Small intestine (tissue), 7 donors: ENCODE data around the gene FN1. TPM values are rescaled to one million over a fixed set of nuclear protein-coding genes. Genes with fewer than 3 reads are reported as not detected.
"Not testable (repeated sequence)": the region's sequence is repeated elsewhere in the genome, so short reads cannot be mapped to it uniquely, and the experiment has no call there.

Experiments used
- DNase-seq, 2 donors: peaks; one replicate each; pipeline versions ENCODE4 v3.0.0 to v3.0.0-alpha.2; 2013
- FAIRE-seq: peaks from 2 replicates; lab custom pipeline; 2012; peaks lifted over from hg19 to GRCh38; lab: Jason Lieb, UNC
- H3K27ac ChIP-seq, 3 donors: one replicate each; pipeline ENCODE4 v1.5.1; 2013; ENCODE audit warnings: low read length in 2 of 3, mild to moderate bottlenecking in 2 of 3, control low read depth in 1 of 3, inconsistent platforms in 1 of 3, low read depth in 1 of 3, moderate library complexity in 1 of 3
- H3K27me3 ChIP-seq, 3 donors: one replicate each; pipeline ENCODE4 v1.6.1; 2013; ENCODE audit warnings: low read length in 3 of 3, inconsistent platforms in 1 of 3; ENCODE audit not compliant: control insufficient read depth in 3 of 3, insufficient read depth in 3 of 3
- H3K36me3 ChIP-seq, 3 donors: one replicate each; pipeline ENCODE4 v1.6.1; 2013; ENCODE audit warnings: low read length in 3 of 3, inconsistent platforms in 1 of 3, low read depth in 1 of 3, mild to moderate bottlenecking in 1 of 3, moderate library complexity in 1 of 3; ENCODE audit not compliant: control insufficient read depth in 3 of 3, insufficient read depth in 2 of 3
- H3K4me1 ChIP-seq, 3 donors: one replicate each; pipeline ENCODE4 v1.6.1; 2013; ENCODE audit warnings: low read length in 2 of 3, inconsistent platforms in 1 of 3, low read depth in 1 of 3, mild to moderate bottlenecking in 1 of 3, moderate library complexity in 1 of 3; ENCODE audit not compliant: control insufficient read depth in 3 of 3, insufficient read depth in 2 of 3
- H3K4me3 ChIP-seq, 3 donors: one replicate each; pipeline ENCODE4 v1.5.1; 2013; ENCODE audit warnings: low read length in 3 of 3, control low read depth in 1 of 3, inconsistent platforms in 1 of 3, low read depth in 1 of 3, mild to moderate bottlenecking in 1 of 3, moderate library complexity in 1 of 3
- H3K9me3 ChIP-seq, 2 donors: one replicate each; pipeline ENCODE4 v1.6.1; 2013; ENCODE audit warnings: low read depth in 1 of 2, low read length in 1 of 2; ENCODE audit not compliant: control insufficient read depth in 2 of 2, insufficient read depth in 1 of 2
- WGBS, 3 donors: extraction: QIAGEN DNeasy Blood & Tissue Kit; methylation state at CpG; one replicate each; pipeline ENCODE4 v1.1.7; 2013; 5-methylcytosine and 5-hydroxymethylcytosine counted together
- polyA plus RNA-seq, 4 donors: library from polyadenylated mRNA; stranded (reverse) in 3 of 4; unstranded in 1 of 4; fragments of 200-250 nt in 3 of 4; fragments of 120-200 nt in 1 of 4; gene quantifications; one replicate each; pipeline versions ENCODE4 v1.2.1 to v1.2.3, GENCODE V29; 2013
- donor health status: healthy with polysubstance abuse.
- donor health status: control.
- donor health status: control.
- donor health status: Bipolar disorder and iron deficiency.
- donor health status: healthy.

Gene FN1
- polyA plus RNA-seq, 4 donors = 4.2 to 302 (median 52.7) TPM

DNA sequence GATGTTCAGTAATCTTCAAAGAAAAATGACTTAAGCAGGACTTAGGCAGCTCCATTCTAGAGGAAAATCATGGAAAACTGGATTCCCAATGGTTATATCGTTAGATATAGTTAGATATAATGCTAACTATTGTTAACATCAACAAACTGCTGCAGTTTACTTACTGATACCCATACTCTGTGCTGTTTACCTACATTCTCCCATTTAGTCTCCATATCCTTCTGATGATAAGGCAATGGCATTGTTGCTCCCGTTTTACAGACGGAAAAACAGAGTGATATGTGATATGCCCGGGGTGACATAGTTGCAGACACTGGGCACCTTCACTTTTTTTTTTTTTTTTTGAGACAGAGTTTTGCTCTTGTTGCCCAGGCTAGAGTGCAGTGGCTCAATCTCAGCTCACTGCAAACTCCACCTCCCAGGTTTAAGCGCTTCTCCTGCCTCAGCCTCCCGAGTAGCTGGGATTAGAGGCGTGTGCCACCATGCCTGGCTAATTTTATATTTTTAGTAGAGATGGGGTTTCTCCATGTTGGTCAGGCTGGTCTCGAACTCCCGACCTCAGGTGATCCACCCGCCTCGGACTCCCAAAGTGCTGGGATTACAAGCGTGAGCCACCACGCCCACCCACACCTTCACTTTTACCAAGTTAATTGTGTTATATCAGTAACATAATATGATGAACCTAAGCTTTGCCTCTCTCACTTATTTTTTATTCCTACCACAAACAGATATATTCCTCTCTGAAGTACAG lies 25.5 kb downstream of the FN1 start:
- H3K27ac ChIP-seq, H3K27me3 ChIP-seq, H3K4me1 ChIP-seq, H3K4me3 ChIP-seq, H3K9me3 ChIP-seq, FAIRE-seq, DNase-seq: not testable (repeated sequence)
- 84 to 90% (median 85%) methylated on average over 13 of the region's 13 CpGs for WGBS, 3 donors
- peaks cover 0 to 25% (median 0%) of the 10 kb centered on the region in 3 donors for H3K36me3 ChIP-seq

DNA sequence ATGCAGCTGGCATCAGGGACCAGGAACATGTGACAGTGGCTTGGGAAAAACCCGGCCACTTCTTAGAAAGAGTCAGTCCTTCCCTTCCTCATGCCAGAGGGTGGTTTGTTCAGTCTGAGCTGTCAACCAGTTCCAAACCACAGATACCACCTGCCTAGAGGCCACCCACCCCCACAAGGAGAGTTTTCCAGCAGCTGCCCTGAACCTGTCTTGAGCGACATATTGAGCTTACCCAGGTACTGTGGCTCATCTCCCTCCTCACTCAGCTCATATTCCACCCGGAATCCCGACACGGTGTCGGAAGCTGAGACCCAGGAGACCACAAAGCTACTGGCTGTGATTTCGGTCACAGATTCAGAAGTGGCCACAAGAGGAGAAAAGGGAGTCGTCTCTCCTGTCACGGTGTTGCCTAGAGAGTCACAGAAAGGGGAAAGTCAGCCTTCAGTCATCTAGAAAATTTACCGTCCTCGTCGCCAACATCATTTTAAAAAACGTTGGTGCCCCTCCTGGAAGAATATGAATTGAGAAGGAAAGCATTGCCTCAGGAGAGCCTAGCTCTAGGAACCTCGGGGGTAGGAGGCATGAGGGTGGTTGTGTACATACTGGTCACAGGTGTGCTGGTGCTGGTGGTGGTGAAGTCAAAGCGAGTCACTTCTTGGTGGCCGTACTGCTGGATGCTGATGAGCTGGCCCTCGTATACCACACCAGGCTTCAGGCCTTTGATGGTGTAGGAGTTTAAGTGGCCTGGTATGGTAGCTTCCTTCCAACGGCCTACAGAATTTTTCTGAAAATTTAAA lies 26.3 kb downstream of the FN1 start:
- DNase-seq (no peak), FAIRE-seq (no peak)
- WGBS, 3 donors = 87 to 92% (median 89%) methylated on average over 18 of the region's 18 CpGs
- H3K4me1 ChIP-seq = no peaks in the 10 kb centered on the region
- H3K9me3 ChIP-seq = no peaks in the 10 kb centered on the region
- no peak overlapping the region for H3K27ac ChIP-seq
- H3K27me3 ChIP-seq = no peaks in the 10 kb centered on the region
- H3K4me3 ChIP-seq = no peak overlapping the region
- H3K36me3 ChIP-seq = peaks cover 0 to 27% (median 0%) of the 10 kb centered on the region in 3 donors

DNA sequence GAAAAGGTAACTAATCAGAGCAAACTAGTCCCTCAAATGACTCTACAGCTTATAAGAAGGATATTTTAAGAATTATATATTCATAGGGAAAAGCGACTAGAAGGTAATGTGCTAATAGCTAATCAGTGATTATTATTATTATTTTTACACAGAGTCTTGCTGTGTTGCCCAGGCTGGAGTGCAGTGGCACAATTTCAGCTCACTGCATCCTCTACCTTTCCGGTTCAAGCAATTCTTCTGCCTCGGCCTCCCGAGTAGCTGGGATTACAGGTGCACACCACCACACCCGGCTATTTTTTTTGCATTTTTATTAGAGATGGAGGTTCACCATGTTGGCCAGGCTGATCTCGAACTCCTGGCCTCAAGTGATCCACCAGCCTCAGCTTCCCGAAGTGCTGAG lies 27.4 kb downstream of the FN1 start:
- WGBS, 3 donors = 82 to 88% (median 88%) methylated on average over 7 of the region's 7 CpGs
- peaks cover 0 to 30% (median 0%) of the 10 kb centered on the region in 3 donors for H3K36me3 ChIP-seq
- not testable (repeated sequence) for H3K27me3 ChIP-seq, H3K9me3 ChIP-seq, FAIRE-seq, H3K27ac ChIP-seq, DNase-seq, H3K4me3 ChIP-seq, H3K4me1 ChIP-seq

DNA sequence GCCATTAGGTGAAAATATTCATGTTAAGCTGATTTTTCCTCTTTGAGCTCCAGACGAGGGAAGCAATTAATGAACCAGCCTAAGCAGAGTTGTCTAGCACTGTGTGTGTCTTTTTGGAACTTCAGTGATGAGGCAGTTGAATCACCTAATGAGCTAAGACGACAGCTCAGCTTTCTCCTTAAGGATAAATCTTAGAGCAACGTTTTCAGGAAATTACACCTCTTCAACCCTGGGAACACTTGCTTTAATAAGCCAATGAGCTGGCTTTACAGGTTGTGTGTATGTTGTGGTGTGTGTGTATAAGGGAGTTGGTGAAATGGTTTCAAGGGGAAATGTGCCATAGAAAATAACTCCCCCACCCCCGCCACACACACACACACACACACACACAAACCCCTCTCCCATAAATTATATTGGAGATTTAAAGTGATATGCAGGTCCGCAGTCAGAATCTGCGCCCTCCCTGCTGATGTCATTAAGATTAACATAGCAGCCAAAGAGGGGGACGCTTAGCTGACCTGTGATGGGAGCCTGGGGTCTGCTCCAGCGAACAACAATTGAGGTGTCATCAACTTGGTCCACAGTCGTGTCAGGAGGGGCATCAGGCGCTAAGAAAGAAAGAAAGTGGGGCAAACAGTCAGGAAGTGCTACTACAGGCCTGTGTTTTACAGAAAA lies 28.1 kb downstream of the FN1 start:
- H3K4me3 ChIP-seq = no peak overlapping the region
- H3K4me1 ChIP-seq = no peaks in the 10 kb centered on the region
- FAIRE-seq (no peak), DNase-seq (no peak)
- H3K36me3 ChIP-seq = peaks cover 0 to 26% (median 0%) of the 10 kb centered on the region in 3 donors
- no peak overlapping the region for H3K27ac ChIP-seq
- 68 to 76% (median 73%) methylated on average over 10 of the region's 10 CpGs for WGBS, 3 donors
- no peaks in the 10 kb centered on the region for H3K27me3 ChIP-seq
- no peaks in the 10 kb centered on the region for H3K9me3 ChIP-seq

DNA sequence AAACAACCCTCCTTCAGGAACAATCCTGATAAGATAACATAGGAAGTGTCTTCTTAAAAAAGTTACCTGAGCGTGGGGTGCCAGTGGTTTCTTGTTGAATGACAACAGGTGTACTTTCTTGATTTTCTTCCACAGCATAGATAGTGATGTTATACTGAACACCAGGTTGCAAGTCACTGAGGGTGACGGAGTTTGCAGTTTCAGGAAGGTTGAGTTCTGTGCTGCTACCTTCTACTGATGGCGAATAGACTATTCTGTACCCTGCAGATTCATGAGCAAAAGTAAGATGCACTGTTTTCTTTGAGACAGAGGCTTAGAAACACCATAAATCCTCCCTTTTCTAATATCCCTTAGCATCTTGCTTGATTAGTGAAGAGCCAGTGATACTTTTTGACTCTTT lies 28.8 kb downstream of the FN1 start:
- H3K36me3 ChIP-seq = peaks cover 0 to 26% (median 0%) of the 10 kb centered on the region in 3 donors
- no peak overlapping the region for H3K4me3 ChIP-seq
- H3K27me3 ChIP-seq = no peaks in the 10 kb centered on the region
- H3K27ac ChIP-seq = no peak overlapping the region
- WGBS, 3 donors = 76 to 90% (median 86%) methylated on average over 3 of the region's 3 CpGs
- H3K4me1 ChIP-seq = no peaks in the 10 kb centered on the region
- no peak for FAIRE-seq
- no peaks in the 10 kb centered on the region for H3K9me3 ChIP-seq
- no peak for DNase-seq

DNA sequence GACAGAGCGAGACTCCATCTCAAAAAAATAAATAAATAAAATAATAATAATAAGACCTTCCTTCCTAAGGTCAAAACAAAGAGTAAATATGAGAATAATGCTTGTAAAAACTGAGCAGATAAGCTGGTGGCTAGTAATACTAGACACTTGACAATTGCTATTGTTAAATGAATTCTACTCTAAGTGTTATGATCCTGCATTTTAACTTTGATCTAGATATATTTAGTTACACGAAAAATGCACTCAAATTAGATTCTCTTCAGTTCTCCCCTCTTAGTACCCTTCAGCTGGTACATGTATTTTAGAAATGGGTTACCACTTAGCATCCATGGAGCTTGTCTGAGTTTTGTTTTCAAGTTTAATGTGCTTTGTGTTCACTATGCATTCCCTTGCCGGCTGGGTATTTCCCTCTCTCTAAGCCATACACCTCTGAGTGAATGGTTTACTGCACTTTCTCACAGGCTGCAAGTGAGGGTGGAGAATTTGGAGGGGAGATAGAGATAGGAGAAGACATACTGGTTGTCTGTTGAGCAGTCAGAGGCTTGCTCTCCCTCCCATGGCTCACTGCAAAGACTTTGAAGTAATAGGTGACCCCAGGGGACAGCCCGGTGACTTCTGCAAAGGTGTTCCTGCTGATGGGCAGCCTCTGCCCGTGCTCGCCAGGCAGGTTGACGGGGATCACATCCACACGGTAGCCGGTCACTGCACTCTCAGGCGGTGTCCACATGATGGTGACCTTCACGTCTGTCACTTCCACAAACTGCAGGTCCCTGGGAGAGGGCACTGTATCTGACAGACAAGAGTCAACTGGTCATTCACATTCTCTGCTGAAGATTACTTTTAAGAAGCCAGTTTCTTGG lies 29.9 kb downstream of the FN1 start:
- 82 to 91% (median 84%) methylated on average over 11 of the region's 11 CpGs for WGBS, 3 donors
- Histone ChIP-seq H3K27me3 (no peaks in the 10 kb centered on the region), H3K9me3 (no peaks in the 10 kb centered on the region), H3K4me3 (no peak overlapping the region), H3K4me1 (no peaks in the 10 kb centered on the region), H3K27ac (no peak overlapping the region), H3K36me3 (peaks cover 0 to 26% (median 0%) of the 10 kb centered on the region in 3 donors)
- FAIRE-seq = no peak
- DNase-seq = no peak

DNA sequence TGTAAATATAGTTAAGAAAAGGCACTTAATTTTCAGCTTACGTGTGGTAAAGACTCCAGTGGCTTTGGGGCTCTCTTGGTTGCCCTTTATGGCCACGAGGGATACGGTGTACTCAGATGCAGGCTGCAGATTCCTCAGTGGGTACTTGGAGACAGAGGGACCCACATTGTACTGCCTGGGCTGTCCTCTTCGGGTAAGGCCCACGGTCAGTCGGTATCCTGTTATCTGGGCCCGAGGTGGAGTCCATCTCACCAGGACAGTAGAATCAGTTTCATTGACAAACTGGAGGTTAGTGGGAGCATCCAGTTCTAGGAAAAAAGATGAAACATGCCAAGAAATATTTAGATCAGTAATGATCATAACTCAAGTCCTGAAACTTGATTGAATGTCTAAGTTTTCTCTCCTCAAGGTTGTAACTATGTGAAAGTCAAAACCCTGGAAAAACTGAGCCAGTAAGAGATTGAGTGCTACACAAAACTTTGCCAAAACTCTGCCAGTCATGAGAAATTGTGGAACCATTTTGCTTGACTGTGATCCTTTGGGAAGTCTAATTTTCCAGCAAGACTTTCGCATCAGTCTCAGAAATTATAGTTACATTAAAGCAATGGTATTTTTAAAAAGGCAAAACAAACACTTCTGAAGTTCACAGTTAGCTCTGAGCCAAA lies 31.4 kb downstream of the FN1 start:
- H3K36me3 ChIP-seq = peaks cover 0 to 21% (median 0%) of the 10 kb centered on the region in 3 donors
- no peaks in the 10 kb centered on the region for H3K27me3 ChIP-seq
- H3K27ac ChIP-seq = no peak overlapping the region
- H3K4me1 ChIP-seq = no peaks in the 10 kb centered on the region
- no peaks in the 10 kb centered on the region for H3K9me3 ChIP-seq
- H3K4me3 ChIP-seq = no peak overlapping the region
- FAIRE-seq (no peak), DNase-seq (no peak)
- WGBS, 3 donors = 85 to 86% (median 85%) methylated on average over 8 of the region's 8 CpGs
